NB4 (cell line): ENCODE results near the gene TMEM82.

Experiments
- CTCF ChIP-seq: IDR thresholded peaks from one replicate; pipeline ENCODE4 v1.5.1; 2012; ENCODE audit warnings: low read depth, low read length
- POLR2A ChIP-seq: IDR thresholded peaks from 2 replicates; pipeline ENCODE4 v1.6.1; 2011; ENCODE audit warnings: mild to moderate bottlenecking; ENCODE audit not compliant: insufficient read length; ENCODE audit errors: extremely low read depth

GRCh38 chr1:15733726-15734226 is 8.5 kb upstream of the TMEM82 start:
- TF ChIP-seq CTCF: no peak
- TF ChIP-seq POLR2A: no peak
